GM21515 (cell line): ENCODE data around the gene PHACTR1.
"Not testable (repeated sequence)": the region's sequence is repeated elsewhere in the genome, so short reads cannot be mapped to it uniquely, and the experiment has no call there.

ENCODE experiments used
- ATAC-seq: cut with Tn5 transposase; IDR thresholded peaks from one replicate; pipeline ENCODE4 v1.9.1; 2021; ENCODE audit not compliant: unreplicated experiment

PHACTR1 gene

DNA sequence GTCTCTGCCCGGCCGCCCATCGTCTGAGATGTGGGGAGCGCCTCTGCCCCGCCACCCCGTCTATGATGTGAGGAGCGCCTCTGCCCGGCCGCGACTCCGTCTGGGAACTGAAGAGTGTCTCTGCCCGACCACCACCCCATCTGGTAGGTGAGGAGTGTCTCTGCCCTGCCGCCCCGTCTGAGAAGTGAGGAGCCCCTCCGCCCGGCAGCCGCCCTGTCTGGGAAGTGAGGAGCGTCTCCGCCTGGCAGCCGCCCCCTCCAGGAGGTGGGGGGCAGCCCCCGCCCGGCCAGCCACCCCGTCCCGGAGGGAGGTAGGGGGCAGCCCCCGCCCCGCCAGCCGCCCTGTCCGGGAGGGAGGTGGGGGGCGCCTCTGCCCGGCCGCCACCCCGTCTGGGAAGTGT is 417.3 kb downstream of the PHACTR1 start:
- not testable (repeated sequence) for ATAC-seq

DNA sequence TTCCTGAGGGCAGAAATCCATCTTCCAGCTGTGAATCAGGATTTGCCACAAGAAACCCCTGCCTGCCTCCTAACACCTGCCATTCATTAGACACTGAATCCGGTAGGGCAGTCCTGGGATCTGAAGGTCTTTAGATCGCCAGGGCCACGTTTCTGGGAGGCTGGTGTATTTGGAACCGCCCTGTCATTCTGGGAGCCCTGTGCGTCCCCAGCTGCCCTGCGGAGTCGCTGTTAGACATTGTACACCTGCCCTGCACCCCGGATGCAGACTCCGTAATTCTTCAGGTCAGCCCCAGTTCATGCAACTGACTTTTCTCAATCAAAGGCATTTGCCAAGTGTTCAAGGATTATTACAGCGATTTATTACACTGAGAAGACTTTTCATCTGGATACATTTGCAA is 418.6 kb downstream of the PHACTR1 start:
- no peak for ATAC-seq

DNA sequence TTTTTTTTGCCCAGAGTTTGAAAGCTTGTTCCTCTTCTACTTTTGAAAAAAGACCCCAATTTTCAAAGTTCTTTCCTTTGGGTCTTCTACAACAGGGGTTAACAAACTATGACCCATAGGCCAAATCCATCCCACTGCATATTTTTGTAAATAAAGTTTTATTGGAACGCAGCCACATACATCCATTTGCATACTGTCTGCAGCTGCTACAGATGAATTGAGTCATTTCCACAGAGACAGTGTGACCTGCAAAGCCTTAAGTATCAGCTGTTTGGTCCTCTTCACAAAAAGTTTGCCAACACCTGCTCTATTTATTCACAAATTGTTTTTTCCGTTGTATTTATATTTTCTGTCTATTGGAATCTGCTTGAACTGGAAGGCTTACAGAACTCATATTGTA is 422.6 kb downstream of the PHACTR1 start:
- ATAC-seq = no peak

DNA sequence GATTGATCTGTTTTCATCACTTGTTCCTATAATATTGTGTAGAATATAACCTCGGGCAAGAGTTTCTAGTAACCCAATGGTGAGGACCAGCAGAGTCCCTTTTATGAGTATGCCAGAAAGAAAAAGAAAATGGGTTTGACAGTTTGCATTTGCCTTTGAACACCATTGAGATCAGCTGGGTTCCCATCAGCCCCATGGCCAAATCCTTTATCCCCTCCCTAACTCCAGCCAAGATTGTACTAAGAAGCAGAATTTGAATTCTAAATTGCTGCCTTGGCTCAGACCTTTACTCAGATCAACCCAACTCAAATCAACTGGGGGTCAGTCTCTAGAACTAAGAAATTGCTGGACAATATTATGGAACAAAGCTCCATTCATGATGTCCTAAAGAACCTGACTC is 424.4 kb downstream of the PHACTR1 start:
- no peak for ATAC-seq

DNA sequence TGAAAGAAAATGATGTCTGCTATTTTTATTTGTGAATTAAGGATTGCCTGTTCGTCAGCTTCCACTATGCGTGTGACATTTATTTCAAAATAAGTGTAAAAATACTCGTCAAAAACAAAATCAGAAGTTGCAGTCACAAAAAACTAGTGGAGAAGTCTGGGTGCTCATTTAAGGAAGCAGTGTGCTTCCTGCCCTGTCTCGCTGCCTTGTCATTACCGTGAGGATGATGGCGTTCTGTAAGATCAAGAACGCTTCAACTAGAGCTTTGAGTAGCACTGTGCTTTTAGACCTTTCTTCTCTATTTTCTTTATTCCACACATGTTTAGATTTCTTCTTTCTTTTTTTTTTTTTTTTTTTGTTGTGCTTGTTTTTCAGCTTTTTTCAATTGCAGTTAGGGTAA is 424.8 kb downstream of the PHACTR1 start:
- ATAC-seq = no peak

DNA sequence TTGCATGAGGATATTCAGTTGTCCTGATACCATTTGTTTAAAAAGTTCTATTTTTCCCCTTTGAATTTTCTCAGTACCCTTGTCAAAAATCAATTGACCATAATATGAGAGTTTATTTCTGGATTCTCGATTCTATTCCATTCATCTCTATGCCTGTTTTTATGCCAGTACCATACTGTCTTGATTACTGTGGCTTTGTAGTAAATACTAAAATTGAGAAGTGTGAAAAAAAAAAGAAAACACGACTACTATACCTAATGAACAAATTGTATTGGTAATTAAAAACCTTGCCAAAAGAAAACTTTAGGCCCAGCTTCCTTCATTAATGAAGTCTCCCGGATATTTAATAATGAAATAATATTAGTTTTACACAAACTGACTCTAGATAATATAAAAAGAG is 426.0 kb downstream of the PHACTR1 start:
- ATAC-seq = no peak

DNA sequence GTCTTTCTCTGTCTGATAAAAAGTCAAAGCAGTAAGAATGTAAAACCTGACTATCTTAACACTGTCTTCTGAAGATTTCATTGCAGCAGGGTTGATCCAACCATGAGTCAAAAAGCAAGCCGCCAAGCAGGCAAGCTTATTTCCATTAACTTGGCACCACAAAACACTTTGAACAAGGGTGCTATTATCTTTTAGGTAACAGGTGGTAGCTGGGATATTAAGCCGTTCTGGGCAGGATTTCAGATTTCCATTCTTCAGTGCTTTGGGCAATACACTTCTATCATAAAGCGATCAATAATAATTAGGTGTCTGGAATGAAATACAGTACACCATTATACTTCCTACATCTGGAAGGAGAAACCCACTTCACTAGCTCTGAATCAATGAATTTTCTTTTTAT is 429.9 kb downstream of the PHACTR1 start:
- ATAC-seq = no peak

DNA sequence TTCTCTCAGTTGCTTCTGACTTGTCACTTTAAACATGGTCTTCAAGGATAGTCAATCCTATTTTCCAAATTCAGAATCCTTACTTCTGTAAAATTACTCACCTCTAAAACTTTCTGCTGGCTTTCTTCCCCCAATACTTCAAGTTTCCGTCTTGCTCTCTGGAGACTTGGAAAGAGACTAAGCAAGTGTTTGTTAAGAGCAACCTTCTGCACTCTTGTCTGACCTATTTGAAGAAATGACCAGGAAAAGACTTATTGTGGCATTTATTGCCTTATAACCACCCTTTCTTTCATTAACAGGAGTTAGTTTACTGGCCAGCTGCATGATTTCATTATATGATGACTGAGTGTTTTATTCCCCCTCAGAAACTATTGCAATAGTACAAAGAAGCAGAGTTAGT is 430.8 kb downstream of the PHACTR1 start:
- no peak for ATAC-seq

DNA sequence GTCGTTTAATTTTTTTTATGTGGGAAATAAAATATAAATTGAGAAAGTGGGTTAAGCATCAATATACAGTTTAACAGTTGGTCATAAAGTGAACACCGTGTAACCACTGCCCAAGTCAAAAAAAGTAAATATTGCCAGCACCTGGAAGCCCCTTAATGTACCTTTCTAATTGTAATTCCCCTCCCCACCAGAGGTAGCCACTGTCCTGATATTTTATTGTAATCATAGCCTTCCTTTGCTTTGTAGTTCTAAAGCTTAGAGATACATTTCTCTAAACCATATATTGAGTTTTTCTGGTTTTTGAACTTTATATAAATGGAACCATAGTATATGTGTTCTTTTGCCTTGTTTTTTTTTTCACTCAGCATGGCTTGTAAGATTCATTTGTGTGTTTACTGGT is 431.2 kb downstream of the PHACTR1 start:
- ATAC-seq = no peak

DNA sequence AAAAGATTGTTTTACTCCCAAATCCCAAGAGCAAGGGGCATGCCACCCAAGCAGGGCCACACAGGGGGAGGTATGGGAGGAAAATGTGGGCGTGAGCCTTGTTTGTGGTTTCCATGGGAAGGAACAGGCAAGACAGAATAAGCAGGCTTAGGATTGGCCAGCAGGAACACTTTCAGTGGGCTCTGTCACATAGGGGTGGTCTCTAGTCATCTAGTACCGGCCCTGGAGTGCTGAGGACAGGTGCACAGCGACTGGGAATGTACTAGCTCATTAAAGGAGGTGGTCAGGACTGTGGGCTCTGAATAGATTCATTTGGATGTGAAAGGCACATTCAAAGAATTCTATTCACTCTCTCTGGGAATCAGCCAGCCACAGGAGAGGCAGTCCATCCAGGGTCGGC is 436.2 kb downstream of the PHACTR1 start:
- ATAC-seq = no peak

DNA sequence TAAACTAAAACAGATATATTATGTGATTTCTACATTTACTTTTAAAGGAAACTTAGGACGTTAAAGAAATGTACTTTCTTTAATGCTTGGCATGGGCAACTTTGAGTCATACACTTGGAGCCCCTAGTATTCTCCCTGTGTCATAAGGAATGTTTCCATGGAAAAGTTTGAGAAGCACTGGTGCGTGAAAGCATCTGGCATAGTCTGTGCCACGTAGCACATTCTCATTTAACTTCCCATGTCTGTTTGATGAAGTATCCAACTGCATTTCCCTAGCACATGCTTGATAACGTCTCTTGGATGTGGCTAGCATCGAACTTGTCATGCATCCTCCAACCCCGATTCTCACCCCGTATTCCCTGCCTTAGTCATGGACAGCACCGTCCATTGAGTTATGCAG is 439.8 kb downstream of the PHACTR1 start:
- ATAC-seq = no peak

DNA sequence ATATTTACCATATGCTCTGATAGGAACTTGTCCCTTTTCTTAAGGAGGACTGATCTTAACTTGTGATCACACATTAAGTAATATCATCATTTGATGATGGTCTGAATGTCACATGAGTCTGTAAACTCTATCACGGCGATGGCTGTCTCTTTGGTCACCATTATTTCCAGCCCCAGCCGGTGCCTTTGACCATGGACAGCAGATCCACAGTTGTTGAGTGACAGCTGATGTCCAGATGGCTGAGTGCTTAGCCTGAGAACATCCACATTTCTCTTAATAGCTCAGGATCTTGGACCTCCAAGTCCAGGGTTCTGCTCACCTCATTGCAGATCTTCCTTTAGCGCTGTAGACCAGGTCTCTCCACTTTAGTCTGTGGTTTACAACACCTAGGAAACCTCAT is 440.7 kb downstream of the PHACTR1 start:
- no peak for ATAC-seq

DNA sequence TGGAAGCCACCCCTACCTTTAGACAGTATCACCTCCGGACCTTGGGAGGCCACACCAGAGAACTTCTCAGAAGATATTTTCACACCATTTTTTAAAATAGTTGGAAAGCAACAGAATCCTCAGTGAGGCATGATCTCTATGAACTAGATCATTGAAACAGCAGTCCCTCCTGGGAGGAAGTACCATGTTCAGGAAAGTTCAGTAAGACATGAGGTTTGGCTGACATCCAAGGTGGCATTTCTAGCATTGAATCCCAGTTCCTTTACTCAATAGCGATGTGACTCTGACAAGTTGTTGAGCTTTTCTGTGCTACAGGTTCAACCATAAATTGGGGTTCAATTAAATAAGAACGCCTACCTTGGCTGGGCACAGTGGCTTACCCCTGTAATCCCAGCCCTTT is 442.7 kb downstream of the PHACTR1 start:
- no peak for ATAC-seq

DNA sequence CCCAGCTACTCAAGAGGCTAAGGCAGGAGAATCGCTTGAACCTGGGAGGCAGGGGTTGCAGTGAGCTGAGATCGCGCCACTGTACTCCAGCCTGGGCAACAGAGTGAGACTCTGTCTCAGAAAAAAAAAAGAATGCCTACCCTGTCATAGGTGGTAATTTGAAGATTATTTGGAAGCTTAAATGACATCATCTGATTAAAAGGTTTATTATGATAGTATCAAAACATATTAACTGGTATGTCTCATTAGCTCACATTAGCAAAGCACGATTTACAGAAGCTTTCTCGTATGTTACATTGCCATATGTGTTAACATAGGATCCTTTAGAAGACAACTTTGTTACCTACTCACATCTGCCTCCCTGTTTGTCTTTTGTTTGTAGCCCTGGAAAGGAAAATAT is 443.3 kb downstream of the PHACTR1 start:
- not testable (repeated sequence) for ATAC-seq

DNA sequence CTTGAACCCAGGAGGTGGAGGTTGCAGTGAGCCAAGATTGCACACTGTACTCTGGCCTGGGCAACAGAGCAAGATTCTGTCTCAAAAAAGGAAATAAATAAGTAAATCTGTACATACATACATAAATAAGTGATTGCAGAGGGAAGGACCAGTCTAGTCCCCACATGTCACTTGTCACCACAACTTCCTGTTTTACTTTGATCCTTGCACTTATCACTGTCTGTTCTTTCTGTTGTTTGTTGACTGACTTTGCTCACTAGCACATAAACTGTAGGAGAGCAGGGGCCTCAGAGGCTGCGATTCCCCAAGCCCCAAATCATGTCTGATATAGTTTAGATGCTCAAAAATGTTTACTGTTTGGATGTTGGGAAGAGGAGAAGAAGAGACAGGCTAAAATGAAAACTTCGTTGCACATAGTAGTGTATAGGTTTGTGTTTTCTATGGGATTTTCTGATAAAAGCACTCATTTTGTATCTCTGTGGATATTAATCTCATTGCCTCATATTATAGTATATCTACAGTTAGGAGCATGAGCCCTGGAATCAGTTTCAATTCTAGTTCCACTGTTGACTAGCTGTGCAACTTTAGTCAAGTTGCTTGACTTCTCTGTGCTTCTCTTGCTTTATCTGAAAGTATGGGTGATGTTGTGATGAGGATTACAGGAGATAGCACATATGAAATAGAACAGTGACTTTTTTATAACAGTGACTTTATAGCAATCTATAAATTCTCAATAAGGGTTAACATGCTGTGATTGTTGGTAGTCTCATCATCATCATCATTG is 446.8 kb downstream of the PHACTR1 start:
- ATAC-seq = no peak

DNA sequence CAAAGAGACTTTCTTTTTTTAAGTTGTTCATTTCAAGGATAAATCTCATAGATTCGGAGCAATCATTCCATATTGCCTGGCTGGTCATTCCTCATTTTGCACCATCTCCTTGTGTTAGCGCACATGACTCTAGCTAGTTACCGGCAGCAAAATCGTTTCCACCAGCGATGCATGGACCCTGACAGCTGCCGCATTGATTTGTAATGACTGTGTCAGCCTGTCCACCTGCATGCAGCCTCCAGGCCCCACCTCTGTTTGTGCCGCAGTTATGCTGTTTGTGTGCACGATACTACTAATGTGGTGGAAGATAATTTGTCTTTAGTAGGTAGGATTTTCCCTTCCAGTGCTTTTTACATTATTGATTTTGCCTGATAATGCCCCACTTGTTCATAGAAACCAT is 447.7 kb downstream of the PHACTR1 start:
- no peak for ATAC-seq

DNA sequence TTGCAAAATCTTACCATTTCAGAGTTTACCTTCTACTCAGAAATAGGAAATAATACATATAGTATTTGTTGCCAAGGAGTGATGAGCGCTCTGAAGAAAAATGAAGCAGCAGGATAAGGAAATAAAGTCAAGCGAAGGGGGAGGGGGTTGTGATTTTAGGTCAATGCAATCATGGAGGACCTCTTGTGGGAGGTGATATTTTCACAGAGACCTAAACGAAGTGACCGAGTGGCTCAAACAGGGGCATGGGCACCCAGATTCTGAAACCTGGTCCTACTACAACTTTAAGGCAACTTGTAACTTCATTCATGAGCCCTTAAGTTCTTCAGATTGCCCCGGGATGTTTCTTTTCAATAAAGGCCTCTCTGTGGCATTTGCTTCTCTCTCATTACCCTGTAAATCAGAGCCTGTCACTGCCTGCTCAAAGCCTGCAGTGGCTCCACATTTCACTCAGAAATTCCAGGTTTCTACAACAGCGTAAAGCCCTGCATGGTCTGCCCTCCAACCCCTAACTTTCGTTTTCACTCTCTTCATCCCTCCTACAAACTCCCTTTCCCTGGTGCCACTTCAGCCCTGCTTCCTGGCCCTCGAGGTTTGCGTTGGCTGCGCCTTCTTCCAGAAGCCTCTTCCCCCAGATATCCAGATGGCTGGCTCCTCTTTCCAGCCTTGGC is 449.1 kb downstream of the PHACTR1 start:
- ATAC-seq = no peak

DNA sequence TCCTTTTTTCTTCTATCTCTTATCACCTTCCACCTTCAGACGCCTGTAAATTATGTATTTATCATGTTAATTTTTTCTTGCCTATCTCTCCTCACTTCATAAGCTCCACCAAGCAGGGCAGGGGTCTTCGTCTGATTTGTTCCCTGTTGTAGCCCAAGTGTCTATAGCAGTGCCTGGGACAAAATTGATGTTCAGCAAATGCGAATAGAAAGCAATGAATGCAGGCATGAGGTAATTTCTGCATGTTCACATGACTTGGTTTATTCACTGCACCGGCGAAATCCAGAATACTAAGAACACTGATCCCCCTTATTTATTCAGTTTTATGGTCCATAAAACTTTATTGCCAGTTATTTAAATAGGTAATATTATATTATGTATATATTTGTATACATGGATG is 449.7 kb downstream of the PHACTR1 start:
- no peak for ATAC-seq

DNA sequence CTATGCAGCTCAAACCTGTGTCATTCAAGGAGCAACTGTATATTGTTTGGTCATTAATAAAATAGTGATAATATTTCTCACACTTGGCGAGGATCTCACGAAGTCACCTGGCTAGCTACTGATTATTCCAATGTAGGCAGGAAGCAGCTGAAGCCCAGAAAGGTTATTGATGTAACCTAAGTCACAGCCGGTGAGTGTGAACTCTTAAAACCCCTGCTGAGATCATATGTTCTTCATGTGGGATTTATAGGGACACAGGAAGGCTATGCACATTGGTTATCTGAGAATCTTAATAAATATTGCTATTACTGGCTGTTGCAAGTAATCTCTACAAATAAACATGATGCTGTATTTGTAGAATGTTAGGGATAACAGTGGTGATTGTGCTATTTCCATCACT is 450.3 kb downstream of the PHACTR1 start:
- no peak for ATAC-seq

DNA sequence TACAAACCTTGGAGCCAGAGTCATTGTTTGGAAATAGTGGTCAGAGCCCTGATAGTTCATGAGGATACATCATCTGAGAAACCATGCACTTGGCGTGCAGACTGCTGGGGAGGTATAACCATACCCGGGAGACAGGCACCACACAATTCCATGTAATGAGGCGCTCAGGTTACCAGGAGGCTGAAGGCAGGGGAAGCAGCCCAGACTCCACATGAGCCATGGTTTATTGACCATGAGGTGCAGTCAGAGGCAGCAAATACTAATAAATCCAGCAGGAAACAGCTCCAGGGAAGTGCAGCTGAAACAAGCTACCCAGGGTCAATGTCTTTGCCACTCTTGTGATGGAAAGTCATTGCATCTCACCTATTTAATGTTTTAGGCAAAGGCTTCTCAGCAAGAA is 455.7 kb downstream of the PHACTR1 start:
- ATAC-seq = no peak

DNA sequence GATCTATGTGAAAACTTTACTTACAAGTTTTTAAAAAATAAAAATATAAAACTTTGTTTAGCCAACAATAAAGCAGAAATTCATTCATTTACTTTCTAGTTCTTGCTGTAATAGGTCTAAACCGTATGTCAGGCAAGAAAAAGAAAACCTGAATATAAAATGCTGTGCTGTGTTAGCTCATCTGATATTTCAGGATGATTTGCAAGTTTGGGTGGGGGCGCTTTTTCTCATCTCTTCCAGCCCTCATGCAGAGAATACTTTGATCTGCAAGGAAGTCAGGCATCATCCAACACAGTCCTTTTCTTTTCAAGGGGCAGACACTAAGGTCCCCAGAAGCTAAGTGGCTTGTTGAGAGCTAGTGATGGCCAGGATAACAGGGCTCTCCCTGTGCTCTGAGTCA is 458.5 kb downstream of the PHACTR1 start:
- ATAC-seq = no peak

DNA sequence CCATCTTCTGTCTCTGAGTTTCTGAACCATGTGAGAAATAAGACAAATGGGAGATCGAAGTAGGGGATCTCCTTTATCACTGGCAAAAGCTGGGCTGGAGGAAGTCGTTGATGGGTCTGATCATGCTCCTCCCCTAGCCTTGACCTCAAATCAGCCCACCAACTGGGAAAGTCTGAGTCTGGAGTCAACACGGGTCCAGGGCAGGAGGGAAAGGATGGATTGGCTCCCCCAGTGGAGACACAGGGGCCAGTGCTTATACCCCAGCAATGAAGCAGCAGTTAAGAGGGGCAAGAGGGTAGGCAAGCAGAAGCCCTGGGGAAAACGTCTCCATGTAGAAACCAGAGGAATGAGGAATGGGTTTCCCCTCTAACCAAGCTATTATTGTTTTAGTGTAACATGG is 459.2 kb downstream of the PHACTR1 start:
- ATAC-seq = no peak

DNA sequence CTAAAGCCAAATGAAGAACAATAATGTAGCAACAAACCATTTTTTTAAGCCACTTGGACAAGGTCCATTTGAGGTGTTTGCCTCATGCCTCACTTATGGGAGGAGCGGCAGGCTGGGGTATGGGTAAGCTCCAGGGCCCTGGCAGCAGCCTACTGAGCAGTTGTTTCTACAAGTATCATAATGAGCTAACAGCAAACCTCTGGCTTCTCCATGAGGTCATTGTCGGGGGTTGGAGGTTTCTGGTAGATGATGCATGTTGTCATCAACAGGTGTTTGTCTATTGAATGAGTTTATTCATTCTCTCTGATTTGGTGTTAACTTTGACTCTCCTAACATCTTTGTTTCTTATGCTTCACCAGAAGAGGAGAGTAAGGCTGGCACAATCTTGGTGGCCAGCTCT is 461.1 kb downstream of the PHACTR1 start:
- no peak for ATAC-seq
